ENCODE results near the gene CCDC182.

The CCDC182 gene

GRCh38 chr17:57776366-57776765, 31.3 kb upstream of the CCDC182 start:
- H3K27me3 ChIP-seq (ENCODE audit: control insufficient read depth in 1 of 2, insufficient read depth in 2 of 2, low read length in 2 of 2), result no peaks in the 10 kb centered on the region
- no peak overlapping the region for H3K4me3 ChIP-seq (ENCODE audit: low read depth in 1 of 2, low read length in 2 of 2)
- no peaks in the 10 kb centered on the region for H3K4me1 ChIP-seq (ENCODE audit: insufficient read depth, low read length)
- no peaks in the 10 kb centered on the region for H3K36me3 ChIP-seq (ENCODE audit: insufficient read depth, low read length)
- no peak overlapping the region for H3K27ac ChIP-seq (ENCODE audit: low read depth, low read length)
- no peak overlapping the region for H3K9ac ChIP-seq (ENCODE audit: low read length)
- H3K9me3 ChIP-seq (ENCODE audit: low read length), result no peaks in the 10 kb centered on the region

GRCh38 chr17:57774872-57775271, 29.8 kb upstream of the CCDC182 start:
- Histone ChIP-seq H3K27ac (ENCODE audit: low read depth, low read length) (no peak overlapping the region), H3K27me3 (ENCODE audit: control insufficient read depth in 1 of 2, insufficient read depth in 2 of 2, low read length in 2 of 2) (no peaks in the 10 kb centered on the region), H3K4me3 (ENCODE audit: low read depth in 1 of 2, low read length in 2 of 2) (no peak overlapping the region), H3K9ac (ENCODE audit: low read length) (no peak overlapping the region), H3K36me3 (ENCODE audit: insufficient read depth, low read length) (no peaks in the 10 kb centered on the region), H3K9me3 (ENCODE audit: low read length) (no peaks in the 10 kb centered on the region), H3K4me1 (ENCODE audit: insufficient read depth, low read length) (no peaks in the 10 kb centered on the region)

DNA sequence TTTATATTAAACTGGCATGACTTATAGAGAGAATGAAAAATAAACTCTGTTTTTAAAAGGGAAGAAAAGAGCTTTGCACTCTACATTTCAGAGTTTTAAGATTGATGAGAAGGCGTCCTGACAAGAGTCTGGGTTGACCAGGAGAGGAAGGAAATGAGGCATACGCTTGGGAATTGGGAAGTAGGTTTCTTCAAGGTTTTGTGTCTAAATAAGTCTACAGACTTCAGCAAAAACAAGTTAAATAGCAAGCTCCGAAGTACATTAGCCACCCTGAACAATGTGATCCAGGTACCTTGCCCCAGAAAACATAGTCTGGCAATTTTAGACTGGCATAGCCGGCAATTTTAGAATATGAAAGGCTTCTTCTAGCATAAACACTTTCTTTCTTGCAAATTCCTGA, 28.5 kb upstream of the CCDC182 start:
- Histone ChIP-seq H3K27ac (ENCODE audit: low read depth, low read length) (no peak overlapping the region), H3K36me3 (ENCODE audit: insufficient read depth, low read length) (no peaks in the 10 kb centered on the region), H3K27me3 (ENCODE audit: control insufficient read depth in 1 of 2, insufficient read depth in 2 of 2, low read length in 2 of 2) (no peaks in the 10 kb centered on the region), H3K9ac (ENCODE audit: low read length) (no peak overlapping the region), H3K9me3 (ENCODE audit: low read length) (no peaks in the 10 kb centered on the region), H3K4me1 (ENCODE audit: insufficient read depth, low read length) (no peaks in the 10 kb centered on the region), H3K4me3 (ENCODE audit: low read depth in 1 of 2, low read length in 2 of 2) (no peak overlapping the region)

- no peak overlapping the region for H3K27ac ChIP-seq (ENCODE audit: low read depth, low read length)
- H3K36me3 ChIP-seq (ENCODE audit: insufficient read depth, low read length), result no peaks in the 10 kb centered on the region
- no peak overlapping the region for H3K4me3 ChIP-seq (ENCODE audit: low read depth in 1 of 2, low read length in 2 of 2)
- no peaks in the 10 kb centered on the region for H3K4me1 ChIP-seq (ENCODE audit: insufficient read depth, low read length)
- no peak overlapping the region for H3K9ac ChIP-seq (ENCODE audit: low read length)
- H3K9me3 ChIP-seq (ENCODE audit: low read length), result no peaks in the 10 kb centered on the region
- H3K27me3 ChIP-seq (ENCODE audit: control insufficient read depth in 1 of 2, insufficient read depth in 2 of 2, low read length in 2 of 2), result no peaks in the 10 kb centered on the region
Observed at GRCh38 chr17:57772774-57773173, 27.7 kb upstream of the CCDC182 start.

- no peaks in the 10 kb centered on the region for H3K27me3 ChIP-seq (ENCODE audit: control insufficient read depth in 1 of 2, insufficient read depth in 2 of 2, low read length in 2 of 2)
Observed at GRCh38 chr17:57767561-57767960, 22.5 kb upstream of the CCDC182 start.

GRCh38 chr17:57766318-57766943, 21.3 kb upstream of the CCDC182 start:
- Histone ChIP-seq H3K9me3 (ENCODE audit: low read length) (no peaks in the 10 kb centered on the region), H3K27ac (ENCODE audit: low read depth, low read length) (no peak overlapping the region), H3K27me3 (ENCODE audit: control insufficient read depth in 1 of 2, insufficient read depth in 2 of 2, low read length in 2 of 2) (no peaks in the 10 kb centered on the region), H3K4me3 (ENCODE audit: low read depth in 1 of 2, low read length in 2 of 2) (no peak overlapping the region), H3K36me3 (ENCODE audit: insufficient read depth, low read length) (no peaks in the 10 kb centered on the region), H3K9ac (ENCODE audit: low read length) (no peak overlapping the region), H3K4me1 (ENCODE audit: insufficient read depth, low read length) (no peaks in the 10 kb centered on the region)

More at GRCh38 chr17:57767561-57767960, 22.5 kb upstream of the CCDC182 start:
- Histone ChIP-seq H3K9me3 (ENCODE audit: low read length) (no peaks in the 10 kb centered on the region), H3K9ac (ENCODE audit: low read length) (no peak overlapping the region), H3K36me3 (ENCODE audit: insufficient read depth, low read length) (no peaks in the 10 kb centered on the region), H3K27ac (ENCODE audit: low read depth, low read length) (no peak overlapping the region), H3K4me3 (ENCODE audit: low read depth in 1 of 2, low read length in 2 of 2) (no peak overlapping the region), H3K4me1 (ENCODE audit: insufficient read depth, low read length) (no peaks in the 10 kb centered on the region)

DNA sequence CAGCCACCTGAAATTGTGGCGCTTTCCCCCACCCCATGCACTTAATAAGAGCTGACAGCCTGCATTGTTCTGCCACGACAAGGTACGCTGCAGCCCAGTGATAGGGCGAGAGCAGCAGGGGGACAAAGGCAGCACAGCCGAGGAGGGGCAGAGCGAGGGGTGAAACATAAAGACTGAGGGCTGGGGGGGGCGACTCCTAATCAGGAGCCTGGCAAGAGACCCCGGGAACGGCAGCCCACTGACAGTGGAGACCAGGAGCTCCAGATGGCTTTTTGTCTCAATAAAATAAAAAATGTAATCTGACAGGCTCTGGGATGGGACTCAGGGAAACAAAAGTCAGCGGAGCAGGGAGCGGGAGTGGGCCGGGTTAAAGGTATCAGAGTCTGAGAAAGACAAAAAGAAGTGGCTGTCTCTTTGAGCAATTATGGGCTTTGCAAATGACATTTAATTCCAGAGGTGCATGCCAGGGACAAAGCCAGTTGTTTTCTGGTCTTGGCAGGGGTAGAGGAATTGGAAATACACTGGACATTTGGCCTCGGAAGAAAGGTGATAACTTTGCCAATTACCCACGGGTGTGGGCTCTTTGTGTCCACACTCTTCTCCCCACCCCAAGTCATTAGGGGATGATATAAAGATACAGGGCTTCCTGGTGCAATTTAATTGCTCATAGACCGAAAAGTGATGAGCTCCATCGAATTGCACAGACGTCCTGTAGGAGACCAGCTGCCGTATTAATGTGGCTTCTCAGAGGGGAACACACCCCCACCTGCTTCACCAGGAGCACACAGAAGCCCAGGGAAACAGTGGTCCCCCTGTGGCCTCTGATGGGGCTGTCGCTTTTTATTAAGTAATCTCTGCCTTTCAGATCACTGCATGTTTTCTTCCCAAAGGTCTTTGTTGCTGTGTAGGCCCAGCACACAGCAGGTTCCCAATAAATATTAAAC, 17.6 kb upstream of the CCDC182 start:
- no peaks in the 10 kb centered on the region for H3K4me1 ChIP-seq (ENCODE audit: insufficient read depth, low read length)
- H3K4me3 ChIP-seq (ENCODE audit: low read depth in 1 of 2, low read length in 2 of 2), result no peak overlapping the region
- no peaks in the 10 kb centered on the region for H3K36me3 ChIP-seq (ENCODE audit: insufficient read depth, low read length)
- H3K27ac ChIP-seq (ENCODE audit: low read depth, low read length), result no peak overlapping the region
- H3K9me3 ChIP-seq (ENCODE audit: low read length), result no peaks in the 10 kb centered on the region
- H3K27me3 ChIP-seq (ENCODE audit: control insufficient read depth in 1 of 2, insufficient read depth in 2 of 2, low read length in 2 of 2), result no peaks in the 10 kb centered on the region
- no peak overlapping the region for H3K9ac ChIP-seq (ENCODE audit: low read length)

- no peak overlapping the region for H3K27ac ChIP-seq (ENCODE audit: low read depth, low read length)
- H3K4me1 ChIP-seq (ENCODE audit: insufficient read depth, low read length), result no peaks in the 10 kb centered on the region
- H3K4me3 ChIP-seq (ENCODE audit: low read depth in 1 of 2, low read length in 2 of 2), result no peak overlapping the region
- no peaks in the 10 kb centered on the region for H3K9me3 ChIP-seq (ENCODE audit: low read length)
- no peak overlapping the region for H3K9ac ChIP-seq (ENCODE audit: low read length)
- no peaks in the 10 kb centered on the region for H3K36me3 ChIP-seq (ENCODE audit: insufficient read depth, low read length)
- no peaks in the 10 kb centered on the region for H3K27me3 ChIP-seq (ENCODE audit: control insufficient read depth in 1 of 2, insufficient read depth in 2 of 2, low read length in 2 of 2)
Observed at GRCh38 chr17:57761887-57762286, 16.8 kb upstream of the CCDC182 start.

DNA sequence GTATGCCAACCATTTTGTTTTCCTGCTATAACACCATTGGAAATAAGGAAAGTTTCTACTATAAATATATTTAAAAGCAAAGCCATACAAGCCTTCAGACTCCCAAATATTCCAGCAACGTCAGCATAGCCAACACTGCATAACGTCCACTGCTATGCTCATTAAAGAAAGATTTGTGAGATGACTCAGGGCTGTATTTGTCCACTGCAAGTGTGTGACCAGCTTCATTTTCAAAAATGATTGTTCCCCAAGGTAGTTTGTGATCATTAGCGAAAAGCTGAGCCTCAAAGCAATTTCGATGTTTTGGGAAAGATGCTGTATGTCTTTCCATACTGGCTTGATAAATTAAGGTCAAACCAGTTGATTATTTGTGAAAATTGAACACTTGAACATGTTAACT, 14.9 kb upstream of the CCDC182 start:
- no peaks in the 10 kb centered on the region for H3K36me3 ChIP-seq (ENCODE audit: insufficient read depth, low read length)
- H3K4me1 ChIP-seq (ENCODE audit: insufficient read depth, low read length), result no peaks in the 10 kb centered on the region
- no peak overlapping the region for H3K4me3 ChIP-seq (ENCODE audit: low read depth in 1 of 2, low read length in 2 of 2)
- H3K27me3 ChIP-seq (ENCODE audit: control insufficient read depth in 1 of 2, insufficient read depth in 2 of 2, low read length in 2 of 2), result no peaks in the 10 kb centered on the region
- no peak overlapping the region for H3K9ac ChIP-seq (ENCODE audit: low read length)
- no peaks in the 10 kb centered on the region for H3K9me3 ChIP-seq (ENCODE audit: low read length)
- H3K27ac ChIP-seq (ENCODE audit: low read depth, low read length), result no peak overlapping the region

DNA sequence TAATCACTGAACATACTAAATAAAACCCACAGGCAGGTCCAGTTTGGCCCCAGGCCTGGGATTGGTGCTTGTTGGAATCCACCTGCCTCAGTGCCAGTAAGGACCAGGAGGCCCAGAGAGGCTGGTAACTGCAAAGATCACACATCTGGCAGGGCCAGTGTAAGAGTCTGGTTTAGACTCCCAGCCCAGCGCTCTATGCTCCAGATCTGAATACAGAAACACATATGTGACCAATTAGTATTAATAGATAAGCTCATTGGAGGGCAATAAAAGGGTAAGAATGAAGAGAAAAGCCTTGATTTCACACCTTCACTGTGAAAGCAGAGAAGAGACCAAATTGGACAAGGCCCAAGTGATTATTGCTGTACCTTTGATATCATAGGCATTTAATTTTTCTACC, 13.6 kb upstream of the CCDC182 start:
- Histone ChIP-seq H3K4me3 (ENCODE audit: low read depth in 1 of 2, low read length in 2 of 2) (no peak overlapping the region), H3K36me3 (ENCODE audit: insufficient read depth, low read length) (no peaks in the 10 kb centered on the region), H3K9ac (ENCODE audit: low read length) (no peak overlapping the region), H3K9me3 (ENCODE audit: low read length) (no peaks in the 10 kb centered on the region), H3K27me3 (ENCODE audit: control insufficient read depth in 1 of 2, insufficient read depth in 2 of 2, low read length in 2 of 2) (no peaks in the 10 kb centered on the region), H3K4me1 (ENCODE audit: insufficient read depth, low read length) (no peaks in the 10 kb centered on the region), H3K27ac (ENCODE audit: low read depth, low read length) (no peak overlapping the region)

- Histone ChIP-seq H3K27me3 (ENCODE audit: control insufficient read depth in 1 of 2, insufficient read depth in 2 of 2, low read length in 2 of 2) (no peaks in the 10 kb centered on the region), H3K36me3 (ENCODE audit: insufficient read depth, low read length) (no peaks in the 10 kb centered on the region), H3K4me1 (ENCODE audit: insufficient read depth, low read length) (no peaks in the 10 kb centered on the region), H3K4me3 (ENCODE audit: low read depth in 1 of 2, low read length in 2 of 2) (no peak overlapping the region), H3K9ac (ENCODE audit: low read length) (no peak overlapping the region), H3K9me3 (ENCODE audit: low read length) (no peaks in the 10 kb centered on the region), H3K27ac (ENCODE audit: low read depth, low read length) (no peak overlapping the region)
Observed at GRCh38 chr17:57757735-57758134, 12.6 kb upstream of the CCDC182 start.
